Measurements from ENCODE around the gene WWOX.

- TF ChIP-seq POLR2A (IDR thresholded peaks at IDR 0.05; ENCODE audit: low read length) (no peak), GATA1 (IDR thresholded peaks at IDR 0.05; ENCODE audit: low read depth, low read length) (no peak)
Observed at GRCh38 chr16:78509965-78510364, 410.5 kb downstream of the WWOX start.
